LHCN-M2 (cell line): ENCODE data around the gene NAALADL1. TPM values are rescaled to one million over a fixed set of nuclear protein-coding genes. Genes with fewer than 3 reads are reported as not detected.
"Not testable (repeated sequence)": the region's sequence is repeated elsewhere in the genome, so short reads cannot be mapped to it uniquely, and the experiment has no call there.

Experiments used
- DNase-seq: peaks from one replicate; pipeline ENCODE4 v3.0.0-alpha.2; 2012; ENCODE audit warnings: low read depth
- total RNA-seq: library from RNA; depleted of rRNA; stranded (reverse); fragments of >200 nt; gene quantifications from 2 replicates; pipeline ENCODE4 v1.2.3, GENCODE V29; 2014; rRNA removed

The NAALADL1 gene
- total RNA-seq, 1 experiment from 2014 or later, result not detected

DNA sequence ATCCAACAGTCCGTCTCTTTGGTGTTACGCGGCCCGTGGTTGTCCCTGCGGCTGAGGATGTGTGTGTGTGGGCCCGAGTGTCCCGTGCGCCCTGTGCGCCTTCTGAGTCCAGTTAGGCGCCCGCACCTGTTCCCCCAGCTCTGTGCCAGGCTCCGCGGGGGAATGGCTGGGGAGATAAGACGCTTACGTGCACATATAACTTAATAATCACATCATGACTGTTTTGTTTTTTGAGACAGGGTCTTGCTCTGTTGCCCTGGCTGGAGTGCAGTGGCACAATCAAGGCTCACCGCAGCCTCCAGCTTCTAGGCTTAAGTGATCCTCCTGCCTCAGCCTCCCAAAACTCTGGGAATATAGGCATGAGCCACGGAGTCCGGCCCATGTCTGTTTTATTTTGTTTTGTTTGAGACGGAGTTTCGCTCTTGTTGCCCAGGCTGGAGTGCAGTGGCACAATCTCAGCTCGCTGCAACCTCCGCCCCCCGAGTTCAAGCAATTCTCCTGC lies 43.6 kb downstream of the NAALADL1 start:
- DNase-seq, result no peak

DNA sequence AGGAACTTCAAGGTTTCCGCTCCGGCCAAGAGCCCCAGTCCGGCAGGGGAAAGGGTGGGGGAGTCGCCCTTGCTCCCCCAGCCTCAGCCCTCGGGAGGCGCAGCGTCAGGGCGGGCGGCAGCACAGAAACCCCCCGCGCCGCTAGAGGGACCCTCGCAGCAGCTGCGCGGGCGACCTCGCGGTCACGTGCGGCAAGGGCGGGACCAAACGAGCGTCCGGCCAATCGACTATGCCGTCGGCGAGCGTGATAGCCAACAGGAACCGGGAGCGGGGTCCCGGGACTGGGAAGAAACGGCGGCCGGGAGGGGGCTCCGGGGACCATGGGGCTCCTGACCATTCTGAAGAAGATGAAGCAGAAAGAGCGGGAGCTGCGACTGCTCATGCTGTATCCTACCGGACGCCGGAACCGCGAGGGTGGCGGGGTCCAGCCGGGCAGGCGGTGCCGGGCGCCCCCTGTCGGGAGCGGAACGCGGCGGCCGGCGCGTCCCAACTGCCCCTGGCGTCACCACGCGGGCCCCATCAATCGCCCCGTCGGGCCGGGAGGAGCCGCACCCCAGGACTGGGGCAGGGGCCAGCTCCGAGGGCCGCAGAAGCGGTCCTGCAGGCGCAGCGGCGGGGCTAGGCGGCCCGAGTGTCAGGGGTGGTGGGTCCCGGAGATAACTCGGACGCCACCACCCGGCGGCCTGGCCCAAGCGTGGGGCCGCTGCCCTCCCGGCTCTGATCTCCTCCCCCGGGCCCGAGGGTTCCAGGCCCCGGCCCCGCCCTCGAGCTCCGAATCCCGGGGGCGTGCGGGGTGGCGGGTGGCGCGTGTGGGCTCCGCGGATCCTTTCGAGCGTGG lies 44.2 kb downstream of the NAALADL1 start, which contains the start of gene ARL2:
Gene ARL2, plus strand, starts transcription at position 273 of the 838 bp plus-strand sequence. Its CDS starts 48 bp downstream, at position 321.
- DNase-seq, result peak; percentile 88

DNA sequence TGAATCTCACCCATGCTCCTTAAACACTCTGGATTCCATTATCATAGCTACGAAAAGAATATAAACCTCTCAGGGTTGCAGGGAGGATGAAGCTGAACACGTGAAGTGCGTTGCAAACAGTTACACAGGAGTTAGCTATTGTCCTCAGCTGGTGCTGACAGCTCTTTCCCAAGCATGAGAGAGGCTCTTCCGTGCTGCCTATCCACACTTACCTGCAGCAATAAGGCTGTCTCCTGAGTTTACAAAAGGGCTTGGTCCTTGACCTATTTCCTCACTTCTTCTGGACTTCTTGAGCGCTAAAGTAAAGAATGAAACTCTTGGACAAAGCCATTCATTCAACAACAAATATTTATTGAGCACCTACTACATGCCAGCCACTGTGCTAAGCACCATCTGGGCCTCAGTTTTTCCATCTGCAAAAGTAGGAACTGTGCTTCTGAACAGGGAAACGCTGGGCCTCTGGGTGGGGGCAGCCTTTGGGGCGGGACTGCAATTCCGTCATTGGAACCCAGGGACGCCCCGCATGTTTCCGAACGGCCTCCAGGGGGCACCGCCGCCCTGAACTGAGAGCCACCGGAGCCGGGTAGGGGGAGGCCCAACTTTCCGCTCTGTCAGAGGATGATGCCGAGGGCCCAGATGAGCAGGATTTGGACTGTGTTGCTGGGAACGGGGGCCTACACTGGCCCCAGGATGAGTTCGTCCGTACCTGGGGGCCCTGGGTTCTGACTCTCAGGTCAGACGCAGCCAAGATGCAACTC lies 45.0 kb downstream of the NAALADL1 start:
- peak; percentile 83 for DNase-seq

DNA sequence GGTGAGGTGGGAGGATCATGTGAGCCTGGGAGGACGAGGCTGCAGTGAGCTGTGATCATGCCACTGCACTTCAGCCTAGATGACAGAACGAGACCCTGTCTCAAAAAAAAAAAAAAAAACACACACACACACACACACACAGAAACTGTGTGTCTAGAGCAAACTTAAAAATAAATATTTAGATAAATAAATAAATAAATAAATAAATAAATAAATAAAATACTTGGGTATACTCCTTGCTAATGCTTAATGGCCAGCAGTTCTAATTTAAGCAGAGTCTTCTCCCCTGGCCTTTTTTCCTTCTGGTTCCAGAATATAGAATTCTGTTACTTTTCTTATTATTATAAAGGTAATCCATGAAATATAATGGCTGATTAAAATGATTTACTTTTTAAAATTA lies 49.5 kb downstream of the NAALADL1 start:
- no peak for DNase-seq

DNA sequence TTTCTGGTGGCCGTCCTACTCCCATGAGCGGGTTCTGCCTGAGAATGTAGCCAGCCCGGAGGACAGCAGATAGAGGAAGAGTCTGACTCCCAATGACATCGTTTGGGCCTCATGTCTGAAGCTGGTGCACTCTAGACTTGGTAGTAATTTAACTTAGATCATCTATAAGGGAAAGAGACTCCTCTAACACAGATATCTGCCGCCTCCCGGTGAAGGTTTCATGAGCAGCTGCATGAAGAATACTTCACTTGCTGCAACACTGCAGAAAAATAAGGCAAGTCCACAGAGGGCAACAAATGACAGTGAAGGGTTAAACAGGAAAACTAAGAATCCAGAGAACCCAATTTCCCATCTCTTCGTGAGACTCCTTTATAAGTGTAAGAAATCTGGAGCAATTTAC lies 50.3 kb downstream of the NAALADL1 start:
- DNase-seq, result peak; percentile 9

DNA sequence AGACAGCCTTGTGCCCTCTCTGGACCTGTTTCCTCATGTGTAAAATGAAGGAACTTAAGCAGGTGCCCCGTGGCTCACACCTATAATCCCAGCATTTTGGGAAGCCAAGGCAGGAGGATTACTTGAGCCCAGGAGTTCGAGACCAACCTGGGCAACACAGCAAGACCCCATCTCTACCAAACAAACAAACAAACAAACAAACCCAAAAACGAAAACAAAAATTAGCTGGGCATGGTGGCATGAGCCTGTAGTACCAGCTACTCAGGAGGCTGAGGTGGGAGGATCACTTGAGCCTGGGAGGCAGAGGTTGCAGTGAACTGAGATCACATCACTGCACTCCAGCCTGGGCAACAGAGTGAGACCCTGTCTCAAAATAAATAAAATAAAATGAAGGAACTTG lies 54.4 kb downstream of the NAALADL1 start:
- DNase-seq, result not testable (repeated sequence)

DNA sequence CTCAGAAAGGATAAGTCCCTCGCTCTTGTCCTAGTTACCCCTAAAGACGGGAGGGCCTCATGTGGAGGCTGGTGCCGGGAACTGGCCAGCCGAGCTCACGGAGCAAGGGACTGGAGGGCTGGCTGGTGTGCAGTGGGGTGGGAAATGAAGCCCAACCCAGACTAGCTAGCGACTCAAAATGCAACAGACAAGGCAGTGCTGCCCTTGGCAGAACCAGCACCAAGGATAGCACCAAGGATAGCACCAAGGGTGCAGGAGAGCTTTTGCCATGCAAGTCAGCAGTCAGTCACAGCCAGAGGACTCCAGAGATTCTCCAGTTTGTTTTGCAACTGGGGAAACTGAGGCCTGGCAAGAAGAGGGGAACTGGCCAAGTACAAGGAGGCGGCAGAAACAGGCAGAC lies 55.1 kb downstream of the NAALADL1 start:
- peak; percentile 22 for DNase-seq

DNA sequence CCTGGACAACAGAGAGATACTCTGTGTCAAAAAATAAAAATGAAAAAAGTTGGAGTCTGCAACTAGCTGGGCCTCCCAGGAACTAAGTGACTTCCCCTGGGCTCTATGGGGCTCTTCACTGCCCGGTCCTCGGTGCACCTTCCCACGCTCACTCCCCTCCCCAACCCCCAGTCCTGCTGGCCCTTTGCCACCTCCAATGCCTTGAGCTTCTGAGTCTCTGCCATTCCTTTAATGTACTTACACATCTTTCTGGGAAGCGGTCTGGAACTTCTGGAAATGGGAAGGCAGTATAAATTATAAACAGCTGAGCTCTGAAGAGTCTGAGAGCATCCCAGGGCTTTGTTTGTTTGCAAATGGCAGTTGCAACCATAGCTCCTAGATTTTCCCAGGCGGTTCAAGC lies 55.6 kb downstream of the NAALADL1 start:
- no peak for DNase-seq

DNA sequence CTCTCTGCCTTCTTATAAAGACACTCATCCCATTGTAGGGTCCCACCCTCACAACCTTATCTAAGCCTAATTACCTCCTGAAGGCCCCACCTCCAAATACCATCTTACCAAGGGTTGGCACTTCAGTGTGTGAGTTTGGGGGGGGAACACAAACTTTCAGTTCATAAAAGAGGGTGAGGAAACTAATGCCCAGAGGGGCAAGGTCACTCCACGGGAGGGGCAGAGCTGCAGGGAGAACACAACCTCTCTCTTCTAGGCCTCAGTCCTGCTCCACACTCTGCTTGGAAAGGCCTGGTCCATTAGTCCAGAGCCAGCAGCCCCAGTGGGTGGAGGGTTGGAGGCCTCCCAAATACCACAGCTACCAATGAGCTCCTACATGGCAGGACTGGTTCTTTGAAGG lies 58.9 kb downstream of the NAALADL1 start:
- DNase-seq, result no peak

DNA sequence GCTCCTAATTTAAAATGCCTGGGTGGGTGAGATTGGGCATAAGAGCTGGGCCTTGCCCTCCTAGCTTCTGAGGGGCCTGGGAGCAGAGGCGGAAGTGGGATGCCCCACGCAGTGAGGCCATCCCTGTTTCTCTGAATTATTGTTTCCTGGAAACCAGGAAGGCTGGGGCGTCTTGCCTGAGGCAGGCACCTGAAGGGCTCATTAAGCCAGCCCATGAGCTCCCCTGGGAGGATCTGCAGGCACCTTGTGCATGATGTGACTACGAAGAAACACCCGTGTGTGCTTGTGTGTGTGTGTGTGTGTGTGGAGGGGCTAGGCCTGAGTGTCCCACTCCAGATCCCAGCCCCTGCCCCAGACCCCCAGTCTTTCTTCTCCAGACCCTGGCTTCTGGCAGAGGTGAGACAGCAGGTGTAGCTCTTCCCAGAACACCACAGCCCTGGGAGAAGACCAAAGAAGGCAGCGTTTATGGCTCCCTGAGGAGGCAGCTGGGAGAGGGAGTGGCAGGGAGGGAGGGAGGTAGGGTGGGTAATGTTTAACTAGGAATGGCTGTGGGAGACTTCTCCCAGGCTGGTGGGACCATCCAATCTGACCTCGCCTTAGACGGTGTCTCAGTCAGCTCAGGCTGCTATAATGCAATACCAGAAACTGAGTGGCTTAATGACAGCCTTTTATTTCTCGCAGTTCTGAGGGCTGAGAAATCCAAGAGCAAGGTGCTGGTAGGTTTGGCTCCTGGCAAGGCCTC lies 59.5 kb downstream of the NAALADL1 start:
- no peak for DNase-seq

DNA sequence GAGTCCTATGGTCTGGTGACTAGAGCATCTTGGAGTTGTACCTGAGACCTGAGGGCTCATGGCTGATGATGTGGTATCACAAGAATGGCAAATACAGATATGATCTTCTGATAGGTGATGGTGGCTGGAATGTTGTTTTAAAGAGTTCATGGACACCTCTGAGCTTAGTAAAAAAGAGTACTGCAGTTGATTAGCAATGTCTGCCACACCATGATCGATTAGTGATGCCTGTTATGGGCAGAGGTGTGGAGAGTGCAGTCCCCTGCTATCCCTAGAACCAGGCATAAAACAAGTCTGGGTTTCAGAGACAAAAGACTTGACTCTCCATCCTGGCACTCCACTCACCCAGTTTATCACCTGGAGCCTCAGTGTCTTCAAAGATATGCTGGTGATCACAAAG lies 60.2 kb downstream of the NAALADL1 start:
- DNase-seq, result no peak

DNA sequence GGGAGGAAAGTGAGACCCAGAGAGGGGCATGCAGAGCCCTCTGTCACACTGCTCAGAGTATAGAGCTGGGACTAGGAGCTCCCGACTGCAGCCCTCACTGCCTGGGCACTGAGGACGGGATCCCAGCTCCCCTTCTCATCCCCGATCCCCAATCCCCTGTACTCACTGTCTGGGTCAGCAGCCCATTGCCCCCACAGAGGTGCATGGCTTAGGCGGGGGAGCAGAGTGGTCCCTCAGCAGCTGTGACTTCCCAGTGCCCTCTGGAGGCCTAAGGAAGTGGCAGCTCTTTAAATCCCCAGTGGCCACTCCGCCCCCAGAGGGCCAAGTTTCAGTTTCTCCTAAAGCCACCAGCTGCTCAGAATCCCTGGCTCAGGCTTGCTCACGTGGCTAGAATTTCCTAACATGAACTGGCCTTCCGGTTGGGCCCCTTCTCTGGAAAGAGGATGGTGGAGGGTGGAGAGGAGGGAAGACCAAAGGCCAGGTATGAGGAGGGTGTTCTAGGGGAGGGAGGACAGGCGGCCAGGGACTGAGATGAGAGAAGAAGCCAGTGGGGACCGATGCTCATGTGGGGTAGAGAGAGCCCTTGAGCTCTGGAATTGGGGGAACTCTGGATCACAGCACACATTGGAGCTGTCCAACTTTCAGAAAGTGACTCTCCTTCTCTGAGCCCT lies 61.5 kb downstream of the NAALADL1 start, which contains the start of gene BATF2:
Gene BATF2, minus strand, starts transcription at position 262 of the 671 bp plus-strand sequence. Its CDS starts 57 bp downstream, at position 205.
- DNase-seq, result peak; percentile 83

DNA sequence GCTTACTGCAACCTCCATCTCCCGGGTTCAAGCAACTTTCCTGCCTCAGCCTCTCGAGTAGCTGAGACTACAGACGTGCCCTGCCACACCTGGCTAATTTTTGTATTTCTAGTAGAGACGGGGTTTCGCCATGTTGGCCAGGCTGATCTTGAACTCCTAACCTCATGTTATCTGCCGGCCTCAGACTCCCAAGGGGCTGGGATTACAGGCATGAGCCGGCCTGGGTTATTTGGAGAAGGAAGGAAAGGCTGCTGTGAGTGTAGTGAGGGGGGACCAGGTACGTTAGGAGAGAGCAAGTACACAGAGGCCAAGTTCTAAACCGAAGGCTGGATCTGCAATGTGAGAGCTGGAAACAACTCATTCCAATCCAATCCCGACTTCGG lies 62.0 kb downstream of the NAALADL1 start:
- DNase-seq, result no peak

Other genes with a start within 250 kb of the NAALADL1 start
- gene MEN1, start 248.0 kb downstream of the NAALADL1 start, total RNA-seq, result 19.8 and 25.3 TPM in 2 replicates
- gene CDC42BPG, start 213.9 kb downstream of the NAALADL1 start, total RNA-seq, result 0.11 TPM in 1 of 2 replicates, not detected in the other
- 73.5 and 84.6 TPM in 2 replicates for gene EHD1, start 179.9 kb downstream of the NAALADL1 start, total RNA-seq
- gene ATG2A, start 141.3 kb downstream of the NAALADL1 start, total RNA-seq, result 17.7 and 22.9 TPM in 2 replicates
- gene PPP2R5B, start 133.9 kb downstream of the NAALADL1 start, total RNA-seq, result 19.2 and 27.3 TPM in 2 replicates
- not detected in 2 replicates for gene GPHA2, start 122.7 kb downstream of the NAALADL1 start, total RNA-seq
- gene MAJIN, start 86.4 kb downstream of the NAALADL1 start, total RNA-seq, result not detected in 2 replicates
- 0.19 and 0.40 TPM in 2 replicates for gene BATF2, start 61.6 kb downstream of the NAALADL1 start, total RNA-seq
- 102 and 115 TPM in 2 replicates for gene ARL2, start 44.4 kb downstream of the NAALADL1 start, total RNA-seq
- gene SNX15, start 31.1 kb downstream of the NAALADL1 start, total RNA-seq, result 15.2 and 16.0 TPM in 2 replicates
- 21.7 and 23.5 TPM in 2 replicates for gene SAC3D1, start 17.3 kb downstream of the NAALADL1 start, total RNA-seq
- gene CDCA5, start 25.5 kb upstream of the NAALADL1 start, total RNA-seq, result 48.0 and 62.1 TPM in 2 replicates
- 55.7 and 59.9 TPM in 2 replicates for gene ZFPL1, start 25.7 kb upstream of the NAALADL1 start, total RNA-seq
- 111 and 174 TPM in 2 replicates for gene VPS51, start 37.7 kb upstream of the NAALADL1 start, total RNA-seq
- gene TM7SF2, start 53.3 kb upstream of the NAALADL1 start, total RNA-seq, result 0.96 and 3.3 TPM in 2 replicates
- 13.7 and 20.9 TPM in 2 replicates for gene ZNHIT2, start 59.1 kb upstream of the NAALADL1 start, total RNA-seq
- gene FAU, start 63.6 kb upstream of the NAALADL1 start, total RNA-seq, result 246 and 445 TPM in 2 replicates
- 58.5 and 68.3 TPM in 2 replicates for gene MRPL49, start 63.8 kb upstream of the NAALADL1 start, total RNA-seq
- 14.6 and 18.3 TPM in 2 replicates for gene SYVN1, start 76.0 kb upstream of the NAALADL1 start, total RNA-seq
- not detected in 2 replicates for gene SPDYC, start 111.7 kb upstream of the NAALADL1 start, total RNA-seq
- 125 and 141 TPM in 2 replicates for gene CAPN1, start 123.4 kb upstream of the NAALADL1 start, total RNA-seq
- gene POLA2, start 203.4 kb upstream of the NAALADL1 start, total RNA-seq, result 30.0 and 33.4 TPM in 2 replicates